Renal cortex interstitium (tissue), 15 donors: Measurements from ENCODE around the gene SLC35D1. TPM values are rescaled to one million over a fixed set of nuclear protein-coding genes. Genes with fewer than 3 reads are reported as not detected.
"Not testable (repeated sequence)": the region's sequence is repeated elsewhere in the genome, so short reads cannot be mapped to it uniquely, and the experiment has no call there.

Experiments used
- DNase-seq, 11 donors: peaks; one replicate each; pipeline ENCODE4 v3.0.0-alpha.2; 2013; ENCODE audit warnings: low read depth in 9 of 11, low spot score in 4 of 11; ENCODE audit errors: extremely low read depth in 1 of 11
- long read RNA-seq, 16 experiments: transcript quantifications; one replicate each; lab custom pipeline, GENCODE V29; 2026
- polyA plus RNA-seq, 3 donors: library from polyadenylated mRNA; unstranded; fragments of 120-200 nt; gene quantifications; one replicate each; pipeline ENCODE4 v1.2.1, GENCODE V29; 2013; ENCODE audit not compliant: insufficient read length in 3 of 3

SLC35D1 gene
- polyA plus RNA-seq, result 10 to 100 TPM; 13.4 to 15.9 (median 14.7) TPM
- long read RNA-seq, donor 1, result 0 reads
- long read RNA-seq, donor 2, result 0 reads
- long read RNA-seq, donor 3, result 0 reads
- long read RNA-seq, donor 4, result 0 reads
- long read RNA-seq, donor 5, result 0 reads
- long read RNA-seq, donor 6, full-length matches to known transcripts, result 2 of 2 reads
- long read RNA-seq, donor 6, partial matches to known transcripts, result 0 of 2 reads
- long read RNA-seq, donor 6, other reads (novel, unspliced or antisense), result 0 of 2 reads
- long read RNA-seq, donor 7, result 0 reads
- long read RNA-seq, donor 8, full-length matches to known transcripts, result 3 of 3 reads
- long read RNA-seq, donor 8, partial matches to known transcripts, result 0 of 3 reads
- long read RNA-seq, donor 8, other reads (novel, unspliced or antisense), result 0 of 3 reads
- long read RNA-seq, donor 9, full-length matches to known transcripts, result 2 of 2 reads
- long read RNA-seq, donor 9, partial matches to known transcripts, result 0 of 2 reads
- long read RNA-seq, donor 9, other reads (novel, unspliced or antisense), result 0 of 2 reads
- long read RNA-seq, donor 10, full-length matches to known transcripts, result 1 of 1 reads
- long read RNA-seq, donor 10, partial matches to known transcripts, result 0 of 1 reads
- long read RNA-seq, donor 10, other reads (novel, unspliced or antisense), result 0 of 1 reads
- long read RNA-seq, donor 11, result 0 reads
- long read RNA-seq, donor 12, full-length matches to known transcripts, result 2 of 2 reads
- long read RNA-seq, donor 12, partial matches to known transcripts, result 0 of 2 reads
- long read RNA-seq, donor 12, other reads (novel, unspliced or antisense), result 0 of 2 reads
- long read RNA-seq, donor 13, result 0 reads
- long read RNA-seq, donor 14, result 0 reads
- long read RNA-seq, donor 15, full-length matches to known transcripts, result 1 of 1 reads
- long read RNA-seq, donor 15, partial matches to known transcripts, result 0 of 1 reads
- long read RNA-seq, donor 15, other reads (novel, unspliced or antisense), result 0 of 1 reads
- long read RNA-seq, donor 16, full-length matches to known transcripts, result 6 of 6 reads
- long read RNA-seq, donor 16, partial matches to known transcripts, result 0 of 6 reads
- long read RNA-seq, donor 16, other reads (novel, unspliced or antisense), result 0 of 6 reads

GRCh38 chr1:67053785-67054772 is at the start of gene SLC35D1:
TSS of gene SLC35D1 (minus strand) at chr1:67054148. CDS start at chr1:67054013, 135 bp downstream.
- DNase-seq, result peak; percentile 66 to 85 (median 80)

DNA sequence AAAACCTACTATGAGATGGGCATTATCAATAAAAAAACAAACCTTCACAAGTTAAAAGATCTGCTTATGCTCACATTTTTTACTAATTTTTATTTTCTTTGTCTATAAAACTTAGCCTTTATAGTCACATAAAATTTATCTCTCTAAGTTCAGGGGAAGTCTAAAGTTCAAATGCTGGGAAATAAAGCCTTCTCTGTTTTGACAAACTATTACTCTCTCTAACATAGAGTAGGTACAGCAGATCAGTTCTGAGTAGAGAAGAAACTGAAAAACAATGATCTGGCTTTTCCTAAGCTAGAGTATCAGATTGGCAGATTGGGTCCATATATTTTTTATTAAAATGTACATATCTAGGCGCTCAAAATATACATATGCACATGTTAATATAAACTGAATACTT is 49.6 kb upstream of the SLC35D1 start:
- DNase-seq, result no peak

GRCh38 chr1:67100833-67101232 is 46.9 kb upstream of the SLC35D1 start:
- no peak for DNase-seq

DNA sequence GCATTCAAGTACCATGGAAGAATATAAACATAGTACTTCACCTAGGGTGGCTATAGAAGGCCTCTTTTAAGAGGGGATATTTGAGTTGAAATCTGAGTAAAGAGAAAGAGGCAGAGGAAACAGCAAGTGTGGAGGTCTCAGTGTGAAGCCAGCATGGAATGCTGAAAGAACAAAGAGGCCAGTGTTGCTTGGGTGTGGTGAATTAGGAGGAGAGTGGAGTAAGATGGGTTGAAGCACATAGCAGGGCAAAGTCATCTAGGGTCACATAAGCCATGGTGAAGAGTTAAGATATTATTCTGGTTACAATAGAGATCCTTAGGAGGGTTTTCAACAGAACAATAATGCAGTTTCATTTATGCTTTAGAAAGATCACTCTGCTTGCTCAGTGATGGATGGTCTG is 43.4 kb upstream of the SLC35D1 start:
- DNase-seq, result no peak

DNA sequence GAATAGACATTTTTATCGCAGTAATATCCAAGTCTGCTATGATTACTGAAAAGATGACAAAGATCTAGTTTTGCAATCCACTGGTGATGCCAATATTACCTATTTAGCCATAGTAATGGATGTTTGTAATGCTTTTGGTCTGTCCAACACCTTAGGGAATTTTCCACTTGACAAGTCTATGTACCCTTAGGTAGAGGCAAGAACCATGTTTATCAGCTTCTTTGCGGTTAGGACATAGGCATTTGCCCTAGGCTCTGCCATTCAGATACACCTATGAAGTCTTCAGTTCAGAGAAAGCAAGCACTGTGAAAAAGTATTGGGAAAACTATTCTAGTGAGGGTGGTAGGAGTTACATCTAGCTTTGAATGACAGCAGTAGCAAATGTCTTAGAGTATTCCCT is 40.2 kb upstream of the SLC35D1 start:
- DNase-seq, result no peak

GRCh38 chr1:67089685-67090208 is 35.8 kb upstream of the SLC35D1 start:
- no peak for DNase-seq

DNA sequence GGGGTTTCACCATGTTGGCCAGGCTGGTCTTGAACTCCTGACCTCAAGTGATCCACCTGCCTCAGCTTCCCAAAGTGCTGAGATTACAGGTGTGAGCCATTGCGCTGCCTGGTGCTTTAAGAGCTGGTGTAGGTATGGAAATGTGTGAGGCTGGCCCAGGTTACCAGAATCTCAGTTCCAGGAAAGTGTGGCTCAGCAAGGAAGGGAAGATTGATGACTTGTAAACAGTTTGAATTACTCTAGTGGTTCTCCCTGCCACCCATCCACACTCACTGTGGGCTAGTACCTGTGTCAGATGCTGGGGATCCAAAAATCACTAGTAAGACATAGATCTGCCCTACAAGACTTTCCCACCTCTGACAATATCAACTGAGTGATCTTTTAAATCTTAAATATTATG is 34.5 kb upstream of the SLC35D1 start:
- DNase-seq, result no peak

- no peak for DNase-seq
Observed at GRCh38 chr1:67085326-67085725, 31.4 kb upstream of the SLC35D1 start.

- DNase-seq, result no peak
Observed at GRCh38 chr1:67084765-67085318, 30.9 kb upstream of the SLC35D1 start.

- DNase-seq, result no peak
Observed at GRCh38 chr1:67078291-67078690, 24.3 kb upstream of the SLC35D1 start.

GRCh38 chr1:67077593-67077992 is 23.6 kb upstream of the SLC35D1 start:
- no peak for DNase-seq

DNA sequence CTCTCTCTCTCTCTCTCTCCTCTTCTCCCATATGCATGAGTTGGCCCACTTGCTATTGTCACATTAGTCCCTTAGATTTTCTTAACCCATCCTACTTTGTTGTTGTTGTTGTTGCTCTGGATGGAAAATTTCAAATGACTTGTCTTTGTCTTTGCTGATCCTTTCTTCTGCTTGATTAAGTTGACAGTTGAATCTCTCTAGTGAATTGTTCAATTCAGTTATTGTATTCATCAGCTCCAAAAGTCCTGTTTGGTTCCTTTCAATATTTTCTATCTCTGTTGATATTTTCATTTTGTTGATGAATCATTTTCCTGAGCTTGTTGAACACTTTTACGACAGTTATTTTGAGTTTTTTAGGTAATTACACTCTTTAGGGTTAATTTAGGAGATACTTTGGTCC is 18.8 kb upstream of the SLC35D1 start:
- DNase-seq, result no peak

DNA sequence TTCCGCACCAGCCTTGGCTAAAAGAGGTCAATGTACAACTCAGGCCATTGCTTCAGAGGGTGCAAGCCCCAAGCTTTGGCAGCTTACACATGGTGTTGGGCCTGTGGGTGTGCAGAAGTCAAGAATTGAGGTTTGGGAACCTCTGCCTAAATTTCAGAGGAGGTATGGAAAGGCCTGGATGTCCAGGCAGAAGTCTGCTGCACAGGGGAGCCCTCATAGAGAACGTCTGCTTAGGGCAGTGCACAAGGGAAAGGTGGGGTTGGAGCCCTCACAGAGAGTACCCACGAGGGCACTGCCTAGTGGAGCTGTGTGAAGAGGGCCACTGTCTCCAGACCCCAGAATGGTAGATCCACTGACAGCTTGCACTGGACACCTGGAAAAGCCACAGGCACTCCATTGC is 13.7 kb upstream of the SLC35D1 start:
- not testable (repeated sequence) for DNase-seq

DNA sequence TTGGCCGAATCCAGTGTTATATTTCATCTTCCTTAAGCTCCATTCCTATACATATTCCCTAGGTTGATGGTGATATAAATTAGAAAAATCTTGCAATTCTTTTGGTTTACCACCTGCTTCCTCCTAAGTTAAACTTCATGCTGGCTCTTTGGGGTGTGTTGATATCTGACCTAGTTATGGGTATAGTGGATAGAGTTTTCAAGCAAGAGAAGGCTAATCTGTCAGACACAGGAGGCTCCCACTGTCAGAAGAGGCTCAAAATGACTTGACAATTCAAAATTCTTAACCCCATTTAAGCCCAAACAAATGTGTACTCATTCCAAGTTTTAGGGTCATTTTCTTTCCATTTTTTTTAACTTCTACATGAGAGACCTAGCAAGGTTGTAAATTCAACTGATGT is 8.5 kb upstream of the SLC35D1 start:
- DNase-seq, result no peak

DNA sequence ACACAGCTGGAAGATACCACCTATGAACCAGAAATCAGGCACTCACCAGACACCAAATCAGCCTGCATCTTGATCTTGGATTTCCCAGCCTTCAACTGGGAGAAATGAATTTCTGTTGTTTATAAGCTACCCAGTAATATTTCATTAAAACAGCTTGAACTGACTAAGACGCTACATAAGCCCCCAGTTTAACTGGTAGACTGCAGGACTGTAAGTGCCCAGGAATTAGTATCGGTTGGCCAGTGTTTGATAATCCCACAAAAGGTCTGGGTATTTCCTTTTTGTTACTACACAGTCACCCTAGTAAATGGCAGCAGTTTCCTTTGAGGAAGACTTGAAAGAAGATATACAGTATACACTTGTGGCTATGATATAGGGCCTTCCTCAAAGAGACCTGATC is 7.3 kb upstream of the SLC35D1 start:
- no peak for DNase-seq

- DNase-seq, result no peak
Observed at GRCh38 chr1:67060811-67061218, 6.9 kb upstream of the SLC35D1 start.

DNA sequence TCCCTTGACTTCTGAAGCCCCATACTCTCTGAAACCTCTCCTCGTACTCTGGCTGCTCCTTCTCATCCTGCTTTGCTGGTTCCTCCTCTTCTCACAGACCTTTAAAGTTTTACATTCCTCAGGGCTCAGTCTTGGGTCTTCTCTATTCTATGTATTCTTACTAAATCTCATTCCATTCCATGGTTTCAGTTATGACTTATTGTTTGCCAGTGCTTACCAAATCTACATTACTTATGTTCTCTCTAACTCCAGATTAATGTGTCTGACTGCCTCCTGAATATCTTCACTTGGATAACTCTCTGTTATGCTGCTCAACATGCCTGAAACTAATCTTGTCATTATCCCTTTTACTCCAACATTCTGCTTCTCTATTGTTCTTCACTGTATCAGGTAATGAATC is 5.4 kb upstream of the SLC35D1 start:
- DNase-seq, result no peak

DNA sequence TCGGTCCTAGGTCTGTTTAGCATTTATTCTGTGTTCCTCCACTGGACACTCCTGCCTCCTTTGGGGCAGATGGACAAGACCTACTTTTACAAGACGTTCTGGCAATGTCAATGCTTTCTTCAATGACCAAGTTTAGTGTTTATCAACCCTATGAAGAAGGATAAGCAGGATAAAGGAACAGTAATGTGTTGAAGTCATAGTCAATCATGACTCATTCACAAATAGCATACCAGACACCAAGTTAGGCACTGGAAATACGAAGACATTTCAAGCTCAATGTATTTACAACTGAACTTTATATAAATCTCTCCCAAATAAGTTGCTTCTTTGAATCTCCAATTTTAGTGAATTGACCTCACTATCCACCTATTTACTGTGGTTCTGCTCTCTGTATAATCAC is 4.8 kb upstream of the SLC35D1 start:
- no peak for DNase-seq
